HG03135 (cell line): ENCODE data around the gene HSPH1.

Experiments
- ATAC-seq: cut with Tn5 transposase; IDR thresholded peaks from one replicate; pipeline ENCODE4 v1.9.1; 2021; ENCODE audit warnings: mild to moderate bottlenecking, moderate library complexity; ENCODE audit not compliant: unreplicated experiment

Gene HSPH1

DNA sequence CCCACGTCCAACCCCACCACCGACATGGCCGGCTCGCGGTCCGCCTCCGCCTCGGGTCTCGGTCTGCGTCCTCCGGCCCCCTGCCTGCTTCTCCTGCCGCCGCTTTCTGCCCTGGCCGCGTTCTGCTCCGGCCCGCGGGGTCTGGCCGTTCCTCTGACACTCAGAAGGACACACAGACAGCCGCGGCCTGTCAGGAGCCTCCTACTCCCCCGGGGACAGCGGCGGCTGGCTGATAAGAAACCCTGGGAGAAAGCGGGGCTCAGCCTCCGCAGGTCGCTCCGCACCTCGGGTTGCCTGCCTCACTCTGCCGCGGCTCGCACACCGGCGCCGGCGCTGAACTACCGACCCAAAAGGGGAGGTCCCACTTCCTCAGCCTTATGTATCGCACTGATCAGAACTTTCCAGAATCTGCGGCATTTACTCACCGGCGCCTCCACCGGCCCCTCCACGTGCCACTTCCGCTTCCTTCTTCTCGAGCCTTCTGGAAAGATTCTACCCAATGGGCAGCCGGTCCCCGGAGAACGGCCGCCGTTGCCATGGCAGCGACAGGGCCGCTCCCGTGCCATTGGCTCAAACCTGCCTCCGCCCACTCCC lies at the start of gene HSPH1:
HSPH1 (minus strand) TSS at position 348 of the 594 bp plus-strand sequence; CDS start at position 26, 322 bp downstream.
- peak; percentile 80 for ATAC-seq

DNA sequence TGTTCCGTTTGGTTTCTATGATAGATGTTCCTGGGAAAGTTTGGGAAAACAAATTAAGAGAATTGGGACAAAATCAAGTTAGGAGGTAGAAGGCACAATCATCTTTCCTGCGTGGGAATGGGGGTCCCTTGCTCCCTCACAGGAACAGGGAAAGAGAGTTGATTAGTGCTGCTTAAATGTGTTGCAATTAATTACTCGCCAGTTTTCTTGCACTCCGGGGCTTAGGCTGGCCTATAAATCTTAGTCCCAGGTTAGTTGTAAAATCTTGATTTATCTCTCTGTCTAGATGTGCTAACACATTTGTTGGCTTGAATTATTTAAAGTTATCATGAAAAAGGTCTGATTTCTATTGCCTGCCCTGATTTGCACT lies 48.1 kb upstream of the HSPH1 start:
- no peak for ATAC-seq

DNA sequence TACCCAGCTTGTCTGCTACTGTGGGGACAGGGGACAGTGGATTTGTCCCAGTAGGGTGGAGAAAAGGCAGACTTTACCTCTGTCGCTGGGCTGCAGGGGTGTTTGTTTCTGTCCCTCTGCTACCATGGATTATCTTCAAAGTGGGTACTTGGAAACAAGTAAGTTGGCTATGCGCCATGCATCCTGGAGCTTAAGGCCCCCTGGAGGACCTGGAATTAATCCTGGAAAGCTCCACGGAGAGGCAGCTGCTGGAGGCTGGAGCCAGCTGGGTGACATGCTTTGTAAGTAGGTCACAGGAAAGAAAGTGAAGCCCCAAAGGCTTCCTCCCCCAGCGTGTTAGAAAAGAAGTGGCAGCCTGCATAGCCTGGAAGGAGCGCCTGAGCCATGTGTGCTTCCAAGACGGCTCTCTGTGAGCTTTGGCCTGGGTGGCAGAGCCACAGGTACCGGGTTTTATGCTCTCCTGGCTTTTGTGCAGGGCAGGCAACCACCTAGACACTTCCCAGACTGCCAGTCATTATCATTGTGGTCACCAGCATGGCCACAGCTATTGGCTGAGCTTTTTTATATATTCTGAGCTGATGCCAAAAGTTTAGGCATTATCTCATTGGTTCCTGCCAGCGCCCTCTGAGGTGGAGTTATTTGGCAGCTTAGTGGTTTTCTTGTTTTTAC lies 47.6 kb upstream of the HSPH1 start:
- ATAC-seq = no peak

DNA sequence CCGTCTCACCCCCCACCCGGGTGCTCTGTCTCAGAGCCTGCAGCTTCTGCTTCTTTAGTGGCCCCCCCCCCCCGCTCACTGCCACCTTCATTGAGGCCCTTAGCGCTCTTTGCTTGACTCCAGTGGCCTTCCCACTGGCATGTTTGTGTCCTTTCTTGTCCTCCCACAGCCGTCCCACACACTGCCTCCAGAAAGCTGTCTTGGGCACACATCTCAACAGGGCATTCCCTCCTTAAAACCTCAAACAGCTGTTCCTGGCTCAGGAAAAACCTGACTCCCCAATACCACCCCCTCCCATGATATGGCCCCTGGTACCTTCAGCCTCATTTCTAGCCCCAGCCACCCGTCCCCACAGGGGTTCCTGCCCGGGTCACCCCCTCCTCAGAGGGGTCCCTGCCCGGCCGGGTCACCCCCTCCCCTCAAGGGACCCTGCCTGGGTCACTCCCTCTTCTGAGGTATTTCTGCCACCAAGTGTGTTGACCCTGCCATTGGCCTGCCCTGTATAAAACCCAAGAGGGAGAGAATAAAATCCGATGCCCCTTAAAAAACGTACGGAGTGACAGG lies 46.9 kb upstream of the HSPH1 start:
- no peak for ATAC-seq

DNA sequence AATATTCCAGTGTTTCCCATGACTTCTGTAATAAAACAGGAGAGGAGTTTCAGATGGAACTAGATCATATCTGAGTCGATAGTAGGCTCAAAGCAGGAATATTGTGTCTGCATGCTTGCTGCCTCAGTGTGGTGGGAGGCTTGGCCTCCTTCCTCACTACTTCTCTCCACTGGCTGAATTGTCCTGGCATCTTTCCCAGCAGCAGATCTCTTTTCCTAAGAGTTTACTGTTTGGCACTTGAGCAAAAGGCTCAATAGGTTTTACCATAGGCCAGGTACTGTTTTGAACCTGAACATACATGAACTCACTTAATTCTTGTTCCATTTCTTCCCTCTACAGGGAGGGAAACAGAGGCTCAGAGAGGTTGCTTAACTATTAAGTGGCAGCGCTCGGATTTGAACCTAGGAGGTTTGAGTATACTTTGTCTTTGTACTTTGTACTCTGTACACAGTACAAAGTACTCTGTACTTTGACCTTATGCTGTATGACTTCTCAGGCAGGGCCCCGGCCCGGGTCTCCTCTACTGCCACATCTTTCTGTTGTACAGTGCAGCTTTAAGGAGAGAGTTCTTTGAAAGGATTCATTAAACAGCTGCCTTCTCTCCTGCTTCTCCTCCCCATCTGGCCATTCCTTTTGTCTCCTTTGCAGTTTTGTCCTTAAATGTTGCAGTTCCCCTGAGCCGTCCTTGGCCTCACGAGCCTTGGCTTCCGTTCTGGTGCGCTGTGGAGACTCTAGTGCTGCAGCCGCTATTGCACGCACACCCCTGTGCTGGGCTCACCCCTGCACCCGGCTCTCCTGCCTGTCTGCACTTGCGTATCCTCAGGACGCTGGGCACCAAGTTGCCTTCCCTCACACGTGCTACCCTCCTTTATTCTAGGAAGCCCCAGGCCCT lies 46.2 kb upstream of the HSPH1 start:
- ATAC-seq = no peak

DNA sequence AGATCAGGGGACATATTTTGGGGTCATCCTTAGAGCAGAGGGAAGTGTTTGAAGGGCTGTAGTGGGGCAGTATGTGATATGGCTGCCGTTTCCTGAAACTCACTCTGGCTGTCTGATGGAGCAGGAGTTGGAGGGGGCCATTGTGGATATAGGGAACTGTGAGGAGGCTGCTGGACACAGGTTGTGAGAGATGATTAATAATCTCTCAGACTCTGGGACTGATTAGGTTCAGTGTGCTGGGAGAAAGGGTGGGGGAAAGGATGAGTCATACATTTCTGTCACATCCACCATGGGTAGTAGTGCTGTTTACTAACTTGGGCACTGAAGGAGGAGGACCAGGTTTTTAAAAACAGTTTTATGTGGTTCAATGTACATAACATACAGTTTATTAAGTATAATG lies 42.9 kb upstream of the HSPH1 start:
- no peak for ATAC-seq

DNA sequence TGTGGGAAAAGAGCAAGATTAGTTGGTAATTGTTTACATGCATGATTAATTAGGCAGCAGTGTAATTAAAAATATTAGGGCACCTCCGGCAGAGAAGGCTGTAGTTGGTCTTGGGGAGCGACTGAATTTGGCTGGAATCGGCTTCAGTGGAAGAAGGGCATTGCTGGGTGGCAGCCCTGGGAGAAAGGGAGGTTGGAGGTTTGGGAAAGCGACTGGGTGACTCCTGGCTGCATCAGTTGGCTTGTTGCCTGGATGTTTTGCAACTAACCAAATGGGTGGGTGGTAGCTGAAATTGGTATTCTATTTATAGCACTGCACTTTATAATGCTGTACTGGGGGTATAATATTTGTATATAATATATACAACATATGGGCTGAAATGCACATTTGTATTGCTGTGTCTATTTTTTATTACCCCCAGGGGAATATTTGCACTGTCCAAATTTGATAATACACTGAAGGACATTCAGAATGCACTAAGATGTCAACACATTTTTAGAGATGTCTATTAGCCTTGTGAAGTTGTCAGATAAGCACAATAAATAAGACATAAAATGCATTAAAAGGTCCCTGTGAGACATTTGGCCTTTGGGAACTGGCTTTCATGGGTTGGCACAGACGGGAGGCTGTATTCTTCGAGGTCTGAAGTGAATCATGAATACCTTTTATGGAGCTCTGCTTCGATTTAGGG lies 39.8 kb upstream of the HSPH1 start:
- no peak for ATAC-seq

DNA sequence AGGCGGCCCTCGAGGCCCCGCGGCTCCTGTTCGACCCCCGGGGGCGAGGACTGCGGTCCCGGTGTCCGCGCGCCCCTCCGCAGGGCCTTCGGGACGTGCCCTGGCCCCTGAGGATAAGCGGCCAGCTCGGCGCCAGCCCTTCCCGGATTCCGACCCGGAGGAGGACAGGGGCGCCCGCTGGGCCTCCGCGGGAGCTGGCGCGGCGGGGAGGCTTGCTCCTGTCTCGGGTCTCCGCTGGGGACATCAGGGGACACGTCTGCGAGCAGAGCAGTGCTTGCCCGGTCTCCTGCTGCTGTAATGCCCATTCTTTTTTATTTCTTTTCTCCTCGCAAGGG lies 38.9 kb upstream of the HSPH1 start:
- peak; percentile 12 for ATAC-seq

DNA sequence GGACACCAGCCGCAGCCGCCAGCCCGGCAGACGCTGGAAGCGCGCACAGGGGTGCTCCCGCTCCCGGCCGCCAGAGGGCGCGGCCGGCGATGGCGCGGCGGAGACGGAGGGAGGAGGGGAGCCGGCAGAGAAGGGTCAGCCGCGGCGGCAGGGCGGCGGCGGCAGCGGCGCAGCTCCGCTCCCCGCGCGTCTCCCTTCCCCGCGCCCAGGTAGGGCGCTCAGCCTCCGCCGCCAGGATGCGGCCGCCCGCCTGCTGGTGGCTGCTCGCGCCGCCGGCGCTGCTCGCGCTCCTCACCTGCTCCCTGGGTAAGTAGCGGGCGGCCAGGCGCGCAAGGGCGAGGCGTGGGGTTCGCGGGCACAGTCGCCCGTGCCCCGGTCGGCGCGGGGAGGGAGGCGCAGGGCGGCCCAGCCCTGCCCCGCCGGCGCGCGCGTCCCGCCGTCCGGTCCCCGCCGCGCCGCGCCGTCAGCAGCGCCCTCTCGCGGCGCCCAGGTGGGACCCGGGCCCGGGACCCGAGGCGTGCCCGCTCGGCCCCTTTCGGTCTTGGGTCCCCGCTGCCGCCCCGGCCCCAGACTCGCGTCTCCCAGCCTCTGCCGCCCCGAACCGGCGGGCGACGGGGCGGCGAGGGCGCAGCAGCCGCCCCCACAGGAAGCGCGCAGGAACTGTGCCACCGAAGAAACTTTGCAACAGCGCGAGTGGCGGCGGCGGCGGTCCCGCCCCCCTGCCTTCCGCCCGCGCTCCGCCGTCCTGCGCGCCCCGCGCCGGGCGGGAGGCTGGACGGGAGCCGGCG lies 38.3 kb upstream of the HSPH1 start, which contains the start of gene B3GLCT:
B3GLCT (plus strand) TSS at position 127 of the 788 bp plus-strand sequence; CDS start at position 237, 110 bp downstream.
- ATAC-seq = peak; percentile 83

DNA sequence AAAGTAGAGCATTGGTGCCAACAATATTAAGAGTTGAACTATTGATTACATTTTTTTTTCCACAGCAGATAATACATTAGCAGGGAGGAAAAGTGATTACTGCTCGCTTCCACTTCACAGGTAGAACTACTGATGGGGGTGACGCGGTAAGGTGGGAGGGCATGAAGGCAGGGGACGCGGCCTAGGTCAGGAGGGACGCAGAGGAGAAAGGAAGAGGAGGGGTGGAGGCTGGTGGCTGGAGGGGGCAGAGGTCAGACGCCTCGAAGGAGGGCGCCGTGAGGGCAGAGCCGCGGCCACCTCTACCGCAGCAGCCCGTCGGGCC lies 37.8 kb upstream of the HSPH1 start:
- ATAC-seq = no peak

DNA sequence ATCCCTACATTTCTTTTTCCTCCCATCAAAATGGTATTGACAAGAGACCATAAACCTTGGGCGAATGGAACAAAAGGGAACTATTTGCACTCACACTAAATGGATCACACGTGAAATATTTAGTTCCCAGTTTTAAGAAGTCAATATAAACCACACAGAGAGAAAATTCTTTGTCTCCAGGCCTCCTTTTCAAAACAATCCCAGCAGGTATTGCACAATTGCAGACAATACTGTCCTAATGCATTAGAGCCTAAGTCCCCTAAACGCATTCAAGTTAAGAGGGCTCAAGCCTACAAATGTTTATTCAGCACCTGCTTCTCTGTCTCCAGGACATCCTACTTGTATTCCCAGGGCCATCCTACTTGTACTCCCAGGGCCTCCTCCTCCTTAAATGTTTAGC lies 36.8 kb upstream of the HSPH1 start:
- ATAC-seq = no peak

DNA sequence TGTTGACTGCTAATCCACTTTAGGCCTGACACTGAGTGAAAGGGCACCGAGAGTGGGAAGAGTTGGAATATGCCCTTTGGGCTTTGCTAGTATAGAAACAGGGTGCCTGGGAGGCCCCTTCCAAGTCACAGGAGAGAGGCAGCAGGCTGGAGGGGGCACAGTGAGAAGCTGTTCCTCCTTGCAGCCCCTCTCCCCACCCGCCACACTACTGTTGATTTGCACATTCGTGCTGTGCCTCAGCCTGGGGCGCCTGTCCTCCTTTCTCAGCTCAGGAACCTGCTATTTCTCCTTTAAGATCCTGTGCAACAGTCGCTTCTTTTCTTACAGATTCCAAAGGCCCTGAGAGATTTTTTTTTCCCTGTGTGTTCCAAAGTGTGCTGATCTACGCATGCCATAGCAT lies 35.3 kb upstream of the HSPH1 start:
- no peak for ATAC-seq

DNA sequence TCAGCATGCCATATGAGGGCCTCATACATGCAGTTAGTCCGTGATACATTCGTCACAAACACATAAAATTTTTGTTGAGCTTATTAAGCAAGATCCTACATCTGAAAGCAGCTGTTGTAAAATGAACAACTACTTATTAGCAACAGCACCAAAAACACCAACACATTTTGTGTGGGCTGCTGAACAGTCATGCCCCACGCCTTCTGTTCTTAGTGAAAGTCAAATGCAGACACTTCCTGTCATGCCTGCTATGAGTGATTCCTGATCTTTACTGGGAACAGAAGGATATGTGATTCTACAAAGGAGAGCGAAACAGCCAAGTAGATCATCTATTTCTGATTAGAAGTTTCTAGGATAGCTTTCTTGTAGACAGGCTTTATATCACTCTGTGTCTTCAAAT lies 33.9 kb upstream of the HSPH1 start:
- ATAC-seq = no peak

DNA sequence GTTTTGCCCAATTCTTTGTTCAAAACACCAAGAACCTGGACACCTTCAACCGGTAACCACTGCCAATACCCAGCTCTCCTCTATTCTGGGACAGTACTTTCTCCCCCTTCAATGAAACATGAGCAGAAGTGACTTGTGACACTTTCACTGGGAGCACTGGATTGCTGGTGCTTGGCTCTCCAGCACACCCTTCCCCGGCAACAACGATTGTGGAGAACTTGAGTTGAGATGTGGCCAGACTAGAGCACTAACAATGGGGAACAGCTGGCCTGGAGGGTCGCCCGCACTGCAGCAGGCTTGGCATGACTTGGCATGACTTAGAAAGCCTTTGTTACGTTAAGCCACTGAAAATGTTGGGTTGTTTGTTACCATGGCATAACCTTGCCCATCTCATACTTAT lies 30.6 kb upstream of the HSPH1 start:
- no peak for ATAC-seq

DNA sequence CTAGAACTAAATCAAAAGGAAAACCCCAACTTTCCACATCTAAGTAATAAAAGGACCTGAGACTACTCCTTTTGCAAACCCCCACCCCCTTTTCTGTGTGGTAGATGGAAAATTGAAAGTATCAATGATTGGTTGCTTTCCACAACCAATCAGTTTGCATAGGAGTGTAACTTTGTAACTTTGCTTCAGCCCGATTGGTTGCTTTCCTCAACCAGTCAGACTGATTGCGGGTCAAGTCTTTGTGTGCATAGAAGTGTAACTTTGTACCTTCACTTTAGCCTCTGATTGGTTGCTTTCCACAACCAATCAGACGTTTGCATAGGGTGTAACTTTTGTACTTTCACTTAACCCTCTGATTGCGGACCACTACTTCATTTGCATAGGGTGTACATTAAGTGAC lies 30.0 kb upstream of the HSPH1 start:
- ATAC-seq = no peak

DNA sequence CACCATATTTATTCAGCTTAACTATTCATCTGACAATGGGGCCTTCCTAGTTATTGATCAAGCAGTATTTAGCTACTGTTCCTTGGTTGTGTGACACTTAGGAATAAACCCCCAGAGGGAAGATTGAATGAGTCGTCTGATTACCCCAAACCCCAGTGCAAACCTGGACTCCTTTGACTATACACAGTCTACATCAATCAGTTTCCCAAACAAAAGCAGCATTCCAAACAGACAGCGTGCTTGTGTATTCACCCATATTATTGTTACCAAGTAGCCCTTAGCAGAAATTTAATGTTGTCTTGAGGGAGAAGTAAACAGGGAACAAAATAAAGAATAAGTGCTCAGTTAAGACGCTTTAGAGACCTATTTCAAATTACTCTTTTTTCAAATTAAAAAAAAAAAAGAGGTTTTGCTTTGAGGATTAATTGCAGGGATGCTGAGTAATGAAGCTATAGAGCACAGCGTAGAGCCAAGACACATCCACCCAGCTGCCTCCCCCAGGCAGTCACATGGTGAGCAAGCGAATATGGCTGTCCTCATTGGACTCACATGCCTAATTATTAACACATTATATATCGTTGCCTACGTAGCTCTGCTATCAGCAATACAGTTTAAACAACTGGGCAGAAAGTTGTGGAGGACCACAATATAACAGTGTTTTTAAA lies 23.4 kb upstream of the HSPH1 start:
- ATAC-seq = no peak

DNA sequence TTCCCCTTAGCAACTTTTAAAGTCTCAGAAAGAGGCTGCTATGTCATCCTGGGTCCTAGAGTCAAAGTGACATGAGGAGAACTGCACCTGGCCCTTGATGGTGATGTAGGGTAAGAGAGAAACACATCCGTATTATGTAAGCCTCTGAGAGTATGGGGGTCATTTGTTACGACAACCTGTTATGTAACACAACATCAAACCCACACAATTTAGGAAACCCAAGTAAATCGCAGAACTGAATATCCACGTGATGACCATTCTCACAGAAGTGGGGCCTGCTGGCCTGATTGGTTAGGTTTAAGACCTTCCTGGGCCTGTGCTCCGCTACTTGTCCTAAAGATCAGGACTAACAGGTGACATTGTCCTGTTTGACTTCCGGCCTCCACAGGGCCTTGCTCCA lies 22.7 kb upstream of the HSPH1 start:
- no peak for ATAC-seq

DNA sequence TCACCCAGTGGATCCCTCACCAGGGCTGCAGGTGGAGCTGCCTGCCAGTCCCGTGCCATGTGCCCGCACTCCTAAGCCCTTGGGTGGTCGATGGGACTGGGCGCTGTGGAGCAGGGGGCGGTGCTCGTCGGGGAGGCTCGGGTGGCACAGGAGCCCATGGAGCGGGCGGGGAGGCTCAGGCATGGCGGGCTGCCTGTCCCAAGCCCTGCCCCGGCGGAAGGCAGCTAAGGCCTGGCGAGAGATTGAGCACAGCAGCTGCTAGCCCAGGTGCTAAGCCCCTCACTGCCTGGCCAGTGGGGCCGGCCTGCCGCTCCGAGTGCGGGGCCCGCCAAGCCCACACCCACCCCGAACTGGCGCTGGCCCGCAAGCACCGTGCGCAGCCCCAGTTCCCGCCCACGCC lies 21.3 kb upstream of the HSPH1 start:
- ATAC-seq = no peak

DNA sequence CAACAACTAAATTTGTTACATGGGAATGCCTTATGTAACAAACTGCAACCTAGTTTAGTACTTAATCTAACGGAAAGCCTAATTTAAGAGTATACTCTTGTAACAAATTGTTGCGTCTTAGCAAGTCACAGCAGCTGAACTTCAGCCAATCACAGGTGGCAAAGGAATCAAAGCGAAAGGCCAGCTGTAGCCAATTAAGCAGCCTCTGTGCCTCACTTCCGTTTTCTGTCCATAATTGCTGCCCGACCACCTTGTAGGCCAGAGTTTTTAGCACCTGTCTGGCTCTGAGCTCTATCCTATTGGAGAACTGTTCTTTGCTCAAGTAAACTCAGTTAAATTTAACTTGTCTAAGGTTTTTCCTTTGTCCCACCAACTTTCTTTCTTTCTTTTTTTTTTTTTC lies 18.1 kb upstream of the HSPH1 start:
- no peak for ATAC-seq

DNA sequence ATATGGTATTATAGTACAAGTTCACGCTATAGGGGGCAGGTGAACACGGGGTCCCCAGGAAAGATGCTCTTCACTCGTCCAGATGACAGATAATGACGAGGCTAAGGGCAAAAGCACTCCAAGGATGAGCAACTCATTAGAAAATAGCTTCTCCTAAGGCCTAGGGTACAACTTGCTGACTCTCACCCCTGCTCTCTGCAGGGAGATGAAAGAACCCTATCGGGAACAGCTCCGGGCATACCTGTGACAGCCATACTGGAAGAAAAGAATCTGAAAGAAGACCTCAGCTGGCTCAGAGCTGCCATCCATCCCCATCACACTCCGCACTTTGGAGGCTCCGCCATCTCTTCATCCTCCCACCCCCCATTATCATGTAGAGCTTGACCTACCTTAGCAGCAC lies 17.5 kb upstream of the HSPH1 start:
- no peak for ATAC-seq
